ENCODE results near the gene MATCAP1. TPM values are rescaled to one million over a fixed set of nuclear protein-coding genes. Genes with fewer than 3 reads are reported as not detected.

Gene MATCAP1
- total RNA-seq, 1 donor from 2014 or later = 14.9 TPM

GRCh38 chr16:67174706-67175231, 9.0 kb downstream of the MATCAP1 start:
- ATAC-seq (no peak), DNase-seq (ENCODE audit: low spot score) (no peak)

- peak; percentile 96 for DNase-seq (ENCODE audit: low spot score)
- peak; percentile 72 for ATAC-seq
These were observed 9.7 kb downstream of the MATCAP1 start for GRCh38 chr16:67173808-67174705.

GRCh38 chr16:67173323-67173722, 10.4 kb downstream of the MATCAP1 start:
- DNase-seq (ENCODE audit: low spot score) = no peak

DNA sequence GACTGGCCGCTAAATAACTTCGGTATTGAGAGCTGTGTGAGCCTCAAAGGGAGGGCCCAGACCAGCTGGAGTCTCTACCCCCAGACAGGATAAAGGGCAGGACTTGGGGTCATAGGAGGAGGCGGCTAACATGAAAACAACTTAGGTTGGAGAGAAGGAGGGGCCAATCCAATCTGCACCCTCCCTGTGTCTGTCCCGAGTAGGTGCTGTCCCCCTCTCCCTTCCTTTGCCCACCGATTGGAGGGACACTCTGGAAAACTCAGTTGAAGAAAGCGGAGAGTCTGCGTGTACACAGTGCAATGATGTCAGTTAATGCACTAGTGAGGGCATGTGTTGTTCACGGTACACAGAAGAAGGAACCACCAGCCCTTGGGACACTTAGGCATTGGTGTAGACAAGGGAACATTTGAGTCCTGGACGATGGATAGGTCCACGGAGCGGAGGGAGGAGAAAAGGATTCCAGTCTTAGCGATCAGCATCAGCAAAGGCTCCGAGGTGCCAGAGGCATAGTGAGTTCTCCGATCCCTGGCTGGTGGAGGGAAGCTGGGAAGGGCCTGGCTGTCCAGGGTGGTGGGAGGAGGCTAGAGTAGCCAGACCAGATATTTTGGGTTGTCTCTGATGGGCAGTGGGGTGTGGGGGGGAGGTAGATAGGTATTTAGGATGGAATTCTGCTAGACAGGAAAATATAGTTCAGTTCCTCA, 12.7 kb downstream of the MATCAP1 start:
- ATAC-seq (peak; percentile 5), DNase-seq (ENCODE audit: low spot score) (no peak)

More at GRCh38 chr16:67173323-67173722, 10.4 kb downstream of the MATCAP1 start:
- no peak for ATAC-seq

DNA sequence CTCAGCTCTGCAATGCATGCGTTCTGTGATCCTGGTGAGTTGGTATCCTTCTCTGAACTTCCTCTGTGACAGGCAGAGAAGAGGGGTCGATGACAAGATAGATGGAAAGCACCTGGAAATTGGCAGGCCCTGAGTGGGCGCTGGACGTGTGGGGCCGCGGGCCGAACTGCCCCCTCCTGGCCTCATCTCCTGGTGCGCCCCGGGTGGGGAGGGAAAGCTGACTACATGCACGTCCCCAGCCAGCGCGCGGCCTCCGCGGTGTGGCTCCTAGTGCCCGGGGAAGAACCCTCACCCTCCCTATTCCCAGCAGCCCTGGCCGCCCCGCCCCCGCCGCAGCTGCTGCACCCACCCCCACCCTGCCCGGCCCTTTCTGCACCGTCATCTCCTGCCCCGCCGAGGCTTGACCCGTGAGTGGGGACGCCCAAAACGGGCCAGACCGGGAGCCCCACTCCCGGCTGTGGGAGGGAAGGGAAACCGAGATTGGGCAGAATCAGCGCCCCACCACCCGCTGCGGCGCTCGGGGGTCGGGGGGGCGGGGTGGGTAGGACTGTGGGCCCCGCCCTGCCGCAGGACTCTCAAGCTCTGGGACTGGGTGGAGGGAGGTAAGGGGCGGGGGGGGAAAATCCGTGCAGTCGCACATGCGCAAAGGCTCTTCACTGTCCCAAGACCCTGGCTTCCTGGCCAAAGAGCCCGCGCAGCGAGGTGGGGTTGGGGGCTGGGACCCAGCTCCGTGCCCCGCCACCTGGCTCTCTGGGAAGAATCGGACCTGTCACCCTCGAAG, 13.4 kb downstream of the MATCAP1 start, which contains the start of gene NOL3:
NOL3 (plus strand) TSS at position 371 of the 781 bp plus-strand sequence.
- DNase-seq (ENCODE audit: low spot score) (peak; percentile 85), ATAC-seq (peak; percentile 59)

DNA sequence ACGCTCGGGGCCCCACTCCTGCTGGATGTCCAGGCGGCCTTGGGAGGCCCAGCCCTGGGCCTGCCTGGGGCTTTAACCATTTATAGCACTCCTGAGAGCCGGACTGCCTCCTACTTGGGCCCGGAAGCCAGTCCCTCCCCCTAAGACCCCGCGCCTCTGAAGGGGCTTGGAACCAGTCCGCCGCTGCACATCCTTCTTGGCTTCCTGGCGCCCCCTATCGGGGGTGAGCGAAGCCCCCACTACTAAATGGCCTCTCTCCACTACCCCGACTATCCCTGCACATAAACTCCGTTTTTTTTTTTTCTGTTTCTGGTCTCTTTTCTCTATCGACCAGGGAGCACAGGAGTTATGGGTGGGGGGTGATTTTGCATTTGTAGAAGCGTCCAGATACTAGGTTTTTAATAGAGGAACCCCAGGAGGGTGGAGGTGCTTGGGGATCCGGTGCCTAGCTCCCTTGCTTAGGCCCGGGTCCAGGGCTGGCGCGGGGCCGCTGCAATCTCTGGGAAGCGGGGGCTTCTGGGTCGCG, 14.1 kb downstream of the MATCAP1 start:
- no peak for DNase-seq (ENCODE audit: low spot score)
- no peak for ATAC-seq

GRCh38 chr16:67169011-67169451, 14.7 kb downstream of the MATCAP1 start:
- ATAC-seq (no peak), DNase-seq (ENCODE audit: low spot score) (no peak)

DNA sequence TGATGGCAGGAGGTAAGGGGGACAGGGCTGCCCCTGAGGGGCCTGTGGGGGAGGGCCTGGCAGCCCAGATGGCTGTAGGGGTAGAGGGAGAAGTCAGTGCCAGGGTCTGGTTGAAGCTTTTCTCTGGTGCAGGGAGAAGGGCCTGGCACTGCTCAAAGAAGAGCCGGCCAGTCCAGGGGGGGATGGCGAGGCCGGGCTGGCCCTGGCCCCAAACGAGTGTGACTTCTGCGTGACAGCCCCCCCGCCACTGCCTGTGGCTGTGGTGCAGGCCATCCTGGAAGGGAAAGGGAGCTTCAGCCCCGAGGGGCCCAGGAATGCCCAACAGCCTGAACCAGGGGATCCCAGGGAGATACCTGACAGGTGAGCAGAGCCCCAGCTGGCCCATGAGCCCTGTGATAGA, 16.2 kb downstream of the MATCAP1 start:
- no peak for ATAC-seq
- no peak for DNase-seq (ENCODE audit: low spot score)

- ATAC-seq (no peak), DNase-seq (ENCODE audit: low spot score) (no peak)
These were observed 17.1 kb downstream of the MATCAP1 start for GRCh38 chr16:67166598-67167168.

DNA sequence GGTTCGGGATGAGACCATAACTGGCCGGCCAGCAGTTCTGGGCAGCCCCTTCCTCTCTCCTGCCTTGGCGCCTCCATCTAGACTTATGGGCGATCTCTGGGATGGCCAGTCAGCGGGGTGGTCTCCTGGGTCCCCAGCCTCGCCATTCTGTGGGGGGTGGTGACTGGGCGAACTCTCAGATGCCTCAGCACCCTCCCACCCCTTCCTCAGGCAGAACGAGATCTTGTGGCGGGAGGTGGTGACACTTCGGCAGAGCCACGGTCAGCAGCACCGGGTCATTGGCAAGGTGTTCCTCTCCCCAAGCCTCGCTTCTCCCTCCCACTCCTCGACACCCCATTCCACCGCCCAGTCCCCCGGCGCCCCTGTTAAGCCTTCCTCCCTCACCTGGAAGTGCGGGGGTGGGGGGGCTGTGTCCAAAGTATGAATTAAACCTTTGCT, 17.6 kb downstream of the MATCAP1 start:
- DNase-seq (ENCODE audit: low spot score) (no peak), ATAC-seq (no peak)

DNA sequence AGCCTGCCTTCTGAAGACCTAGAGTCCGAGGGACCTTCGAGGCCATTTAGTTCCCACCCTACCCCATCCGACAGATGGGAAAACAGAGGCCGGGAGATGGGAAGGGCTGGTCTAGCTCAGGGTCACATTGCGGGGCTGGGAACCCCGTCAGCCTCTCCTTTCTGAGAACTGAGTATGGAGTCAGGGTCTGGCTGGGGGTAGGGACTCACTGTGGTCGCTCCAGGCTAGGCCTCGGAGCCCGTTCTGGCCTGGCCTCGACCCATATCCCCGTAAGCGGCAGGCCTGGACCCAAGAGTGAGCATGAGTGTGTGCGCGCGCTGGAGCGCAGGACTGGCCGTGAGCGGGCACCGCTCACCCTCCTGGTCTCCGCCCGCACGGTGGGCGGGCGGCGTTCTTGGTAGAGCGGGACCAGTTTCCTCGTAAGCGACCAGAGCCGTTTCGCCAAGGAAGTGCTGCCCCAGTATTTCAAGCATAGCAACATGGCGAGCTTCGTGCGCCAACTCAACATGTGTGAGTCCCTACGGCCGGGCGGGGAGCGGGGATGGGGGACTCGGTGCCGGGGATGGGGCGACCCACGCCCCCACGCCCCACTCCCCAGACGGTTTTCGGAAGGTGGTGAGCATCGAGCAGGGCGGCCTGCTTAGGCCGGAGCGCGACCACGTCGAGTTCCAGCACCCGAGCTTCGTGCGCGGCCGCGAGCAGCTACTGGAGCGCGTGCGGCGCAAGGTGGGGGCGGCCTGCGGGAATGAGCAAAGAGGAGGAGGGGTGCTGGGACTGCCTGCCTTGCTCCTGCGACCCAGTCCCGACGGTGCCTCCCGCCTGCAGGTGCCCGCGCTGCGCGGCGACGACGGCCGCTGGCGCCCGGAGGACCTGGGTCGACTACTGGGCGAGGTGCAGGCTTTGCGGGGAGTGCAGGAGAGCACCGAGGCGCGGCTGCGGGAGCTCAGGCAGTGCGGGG, 18.4 kb downstream of the MATCAP1 start:
- DNase-seq (ENCODE audit: low spot score) (peak; percentile 45), ATAC-seq (no peak)

GRCh38 chr16:67164599-67165061, 19.1 kb downstream of the MATCAP1 start, which contains the start of gene HSF4:
TSS of gene HSF4 (plus strand) at chr16:67164745. CDS start at chr16:67164812, 67 bp downstream.
- ATAC-seq (peak; percentile 66), DNase-seq (ENCODE audit: low spot score) (peak; percentile 87)

- DNase-seq (ENCODE audit: low spot score) = peak; percentile 45
These were observed 19.7 kb downstream of the MATCAP1 start for GRCh38 chr16:67163999-67164558.

GRCh38 chr16:67163164-67163998, 20.4 kb downstream of the MATCAP1 start:
- DNase-seq (ENCODE audit: low spot score) (peak; percentile 67), ATAC-seq (peak; percentile 29)

More at GRCh38 chr16:67163999-67164558, 19.7 kb downstream of the MATCAP1 start:
- ATAC-seq = peak; percentile 3

- no peak for DNase-seq (ENCODE audit: low spot score)
These were observed 21.1 kb downstream of the MATCAP1 start for GRCh38 chr16:67162506-67163163.

DNA sequence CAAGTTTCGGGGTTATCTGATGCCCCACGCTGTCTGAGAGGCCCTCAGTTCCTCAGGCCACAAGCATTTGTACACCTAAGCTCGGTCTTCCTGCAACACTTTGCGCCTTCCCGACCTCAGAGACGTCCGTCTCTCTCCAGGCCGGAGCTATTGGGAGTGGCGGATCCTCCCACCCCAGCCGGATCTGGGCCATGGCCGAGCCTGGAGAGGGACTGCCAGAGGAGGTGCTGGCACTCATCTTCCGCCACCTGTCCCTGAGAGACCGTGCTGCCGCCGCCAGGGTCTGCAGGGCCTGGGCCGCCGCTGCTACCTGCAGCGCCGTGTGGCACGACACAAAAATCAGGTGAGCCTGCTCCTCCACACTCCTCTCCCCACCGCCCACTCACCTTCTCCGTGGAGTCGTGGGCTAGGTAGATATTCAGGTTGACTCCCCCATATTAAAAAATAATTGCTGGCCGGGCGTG, 22.1 kb downstream of the MATCAP1 start:
- DNase-seq (ENCODE audit: low spot score) (peak; percentile 47), ATAC-seq (no peak)

More at GRCh38 chr16:67162506-67163163, 21.1 kb downstream of the MATCAP1 start:
- no peak for ATAC-seq
